GM18858 (cell line): ENCODE data around the gene C9orf78.

Experiments
- ATAC-seq: cut with Tn5 transposase; IDR thresholded peaks from one replicate; pipeline ENCODE4 v1.9.1; 2021; ENCODE audit not compliant: unreplicated experiment

C9orf78 gene

DNA sequence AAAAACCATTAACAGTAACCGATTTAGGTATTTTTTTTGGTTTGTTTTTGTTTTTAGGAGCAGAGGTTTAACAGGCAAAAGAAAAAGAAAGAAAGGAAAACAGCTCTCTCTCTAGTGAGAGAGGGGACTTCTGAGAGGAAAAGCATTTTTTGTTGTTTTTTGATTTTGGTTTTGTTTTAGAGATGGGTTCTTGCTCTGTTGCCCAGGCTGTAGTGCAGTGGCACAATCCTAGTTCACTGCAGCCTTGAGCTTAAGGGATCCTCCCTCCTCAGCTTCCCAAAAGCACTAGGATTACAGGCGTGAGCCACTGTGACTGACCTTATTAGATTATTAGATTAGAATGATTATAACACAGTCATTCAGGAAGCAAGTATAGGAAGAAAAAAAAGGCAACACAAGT is 10.3 kb upstream of the C9orf78 start:
- no peak for ATAC-seq

DNA sequence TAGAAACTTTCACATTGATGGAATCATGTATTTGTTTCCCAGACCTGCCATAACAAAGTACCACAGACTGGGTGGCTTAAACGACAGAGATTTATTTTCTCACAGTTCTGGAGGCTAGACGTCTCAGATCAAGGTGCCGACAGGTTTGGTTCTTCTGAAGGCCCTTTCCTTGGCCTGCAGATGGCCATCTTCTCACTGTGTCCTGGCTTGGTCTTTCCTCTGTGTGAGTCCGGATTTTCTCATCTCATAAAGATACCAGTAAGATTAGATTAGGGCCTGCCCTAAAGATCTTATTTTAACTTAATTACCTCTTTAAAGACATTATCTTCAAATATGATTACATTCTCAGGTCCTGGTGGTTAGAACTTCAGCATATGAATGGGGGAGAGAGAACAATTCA is 6.0 kb upstream of the C9orf78 start:
- ATAC-seq, result no peak

DNA sequence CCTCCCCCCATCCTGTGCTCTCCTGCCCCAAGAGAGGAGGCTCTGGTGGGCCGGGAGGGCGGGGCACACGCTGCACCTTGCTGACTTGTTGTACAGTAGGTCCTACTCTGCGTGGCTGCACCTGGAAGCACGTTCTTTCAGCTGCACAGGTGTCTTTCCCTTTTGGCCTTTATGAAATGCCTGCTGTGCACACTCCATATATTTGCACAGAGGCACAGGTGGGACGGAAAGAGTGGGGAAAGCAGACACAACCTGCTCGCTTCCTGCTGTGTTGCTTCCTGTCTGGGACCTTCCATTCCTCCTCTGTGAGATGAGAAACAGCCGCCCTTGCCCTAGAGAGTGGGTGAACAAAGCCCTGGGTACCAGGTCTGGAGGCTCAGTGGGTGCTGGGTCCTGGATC is 5.0 kb upstream of the C9orf78 start:
- no peak for ATAC-seq

DNA sequence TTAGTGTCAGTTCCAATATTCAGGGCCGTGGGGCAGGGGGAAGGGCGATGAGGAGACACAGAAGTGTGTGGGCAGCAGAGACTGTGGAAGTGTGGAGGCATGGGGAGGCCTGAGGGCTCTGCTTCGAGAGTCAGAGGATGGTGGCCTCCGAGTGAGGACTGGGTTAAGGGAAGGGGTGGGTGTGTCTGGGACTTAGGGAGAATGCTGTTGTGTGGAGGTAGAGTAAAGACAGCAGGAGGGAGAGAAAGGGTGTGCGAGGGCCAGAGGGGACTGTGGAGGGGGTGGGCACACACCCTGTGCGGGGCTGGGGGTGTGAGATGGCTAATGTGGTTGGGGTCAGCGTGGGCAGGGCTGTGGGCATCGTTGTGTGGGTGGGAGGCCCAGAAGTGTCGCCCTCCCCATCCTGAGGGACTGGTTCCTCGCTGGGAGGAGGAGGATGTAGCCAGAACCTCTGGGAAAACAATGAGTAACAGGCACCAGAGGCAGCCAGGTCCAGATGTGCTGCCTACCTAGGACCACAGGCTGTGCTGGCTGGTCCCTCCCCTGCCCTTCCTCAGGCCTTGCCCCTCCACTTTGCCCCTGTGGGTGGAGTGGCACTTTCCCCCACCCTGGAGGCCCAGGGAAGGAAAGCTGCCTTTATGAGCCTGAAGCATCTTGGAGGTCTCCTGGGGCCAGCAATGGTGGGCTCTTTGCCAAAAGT is 4.4 kb upstream of the C9orf78 start:
- no peak for ATAC-seq

DNA sequence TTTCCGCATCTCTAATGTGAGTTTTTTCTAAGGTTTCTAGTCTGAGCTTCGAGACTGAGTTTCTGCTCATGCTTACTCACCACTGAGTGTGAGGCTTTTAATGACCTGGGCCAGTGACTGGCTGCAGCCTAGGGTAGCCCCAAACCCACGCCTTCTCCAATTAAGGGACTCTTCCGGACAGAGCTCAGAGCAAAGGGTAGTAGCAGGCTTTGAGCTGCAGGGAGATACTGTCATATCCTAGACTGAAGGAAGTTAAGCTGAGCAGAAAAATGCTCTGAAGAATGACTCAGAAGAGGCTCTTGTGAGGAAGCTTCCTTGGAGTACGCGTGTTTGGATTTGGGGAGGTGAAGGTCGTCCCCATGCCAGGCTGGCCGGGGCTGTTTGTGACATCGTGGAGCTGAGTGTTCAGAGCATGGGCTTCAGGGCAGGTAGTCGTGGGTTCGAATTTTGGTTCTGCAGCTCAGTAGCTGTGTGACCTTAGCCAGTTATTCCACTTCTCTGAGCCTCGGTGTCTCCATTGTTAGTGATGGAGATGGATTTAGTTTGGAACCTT is 3.7 kb upstream of the C9orf78 start:
- ATAC-seq, result no peak

DNA sequence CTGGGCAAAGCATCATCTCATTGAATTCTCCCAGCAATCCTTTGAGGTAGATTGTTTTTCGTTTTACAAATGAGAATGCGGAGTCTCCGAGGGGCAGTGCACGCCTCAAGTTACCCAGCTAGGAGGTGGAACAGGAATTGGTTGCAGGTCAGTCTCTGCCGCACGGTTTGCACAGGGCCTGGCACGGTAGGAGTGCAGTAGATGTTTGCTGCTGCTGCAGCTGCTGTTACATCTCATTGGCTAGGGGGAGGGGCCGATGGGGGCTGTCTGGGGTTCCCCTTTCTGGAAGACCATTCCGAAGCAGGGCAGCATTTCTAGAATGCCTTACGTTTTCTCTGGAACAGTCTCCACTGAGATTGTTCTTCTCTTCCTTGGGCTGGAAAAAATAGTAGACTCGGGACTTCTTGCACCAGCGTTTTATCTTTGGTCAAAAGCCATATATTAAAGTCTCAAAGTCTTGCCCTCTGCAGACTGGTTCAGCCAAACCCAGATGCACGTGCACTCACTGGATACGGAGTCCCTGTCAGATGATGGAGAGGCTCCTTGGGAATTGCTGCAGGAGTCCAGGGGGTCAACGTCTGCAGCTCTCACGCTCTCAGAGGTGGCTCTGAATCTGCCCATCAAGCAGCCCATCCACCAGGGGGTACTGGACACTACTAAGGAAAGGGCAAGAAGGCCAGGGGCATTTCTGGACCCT is 1.4 kb upstream of the C9orf78 start:
- no peak for ATAC-seq

DNA sequence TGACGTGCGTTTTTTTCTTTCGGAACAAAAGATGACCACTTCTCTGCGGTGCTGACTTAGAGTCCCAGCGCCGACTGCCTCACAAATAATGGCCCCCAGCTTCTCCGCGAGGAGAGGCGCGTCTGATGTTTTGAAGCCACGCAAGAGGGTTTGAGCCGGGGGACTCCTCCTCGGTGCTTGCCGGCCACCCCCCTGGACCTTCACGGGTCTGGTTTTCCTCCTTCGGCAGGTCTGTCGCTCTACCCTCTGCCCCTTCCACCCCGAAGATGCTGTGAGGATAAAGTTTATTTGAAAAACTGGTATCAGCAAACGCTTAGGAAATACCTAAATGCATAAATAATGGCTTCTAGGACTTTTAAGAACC is 767 bp upstream of the C9orf78 start:
- ATAC-seq, result no peak

DNA sequence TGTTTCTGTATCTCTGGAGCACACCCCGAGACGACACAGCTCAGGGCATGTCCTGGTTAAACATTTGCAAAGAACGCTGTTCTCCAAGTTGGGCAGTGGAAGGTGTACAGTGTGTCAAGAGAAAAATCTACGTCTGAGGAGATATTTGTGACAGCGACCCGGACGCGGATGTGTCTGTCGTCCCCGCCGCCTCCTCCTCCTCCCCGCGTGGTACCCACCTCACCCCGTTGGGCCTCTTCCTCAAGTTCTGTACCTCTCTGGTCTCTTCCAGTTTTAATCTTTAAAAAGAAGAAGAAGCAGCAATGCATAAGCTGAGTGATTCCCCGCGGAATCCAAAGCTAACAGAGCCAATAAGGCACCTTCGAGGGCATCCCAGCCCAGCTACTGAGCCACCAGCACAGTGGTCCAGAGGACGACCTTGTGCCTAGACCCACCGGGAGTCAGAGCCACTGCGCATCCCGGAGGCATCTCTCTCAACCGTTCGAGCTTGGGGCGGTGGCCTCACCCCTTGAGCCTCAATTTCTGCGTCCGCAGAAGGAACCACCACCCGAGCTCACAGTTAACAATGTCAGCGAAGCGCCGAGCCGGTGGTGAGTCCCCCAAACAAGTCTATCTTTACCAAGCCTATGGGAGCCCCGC is 467 bp downstream of the C9orf78 start:
- no peak for ATAC-seq

DNA sequence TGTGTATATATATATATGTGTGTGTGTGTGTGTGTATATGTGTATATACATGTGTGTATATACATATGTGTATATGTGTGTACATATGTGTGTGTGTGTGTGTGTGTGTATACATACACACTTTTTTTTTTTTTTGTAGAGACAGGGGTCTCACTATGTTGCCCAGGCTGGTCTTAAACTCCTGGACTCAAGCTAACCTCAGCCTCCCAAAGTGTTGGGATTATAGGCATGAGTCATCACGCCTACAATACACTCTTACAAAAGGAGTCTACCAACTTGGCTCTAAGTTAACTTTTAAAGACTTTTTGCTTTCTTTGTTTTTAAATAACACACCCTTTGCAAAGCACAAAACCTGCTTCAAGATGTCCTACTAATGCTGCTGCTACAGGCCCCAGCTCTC is 2.1 kb downstream of the C9orf78 start:
- no peak for ATAC-seq

DNA sequence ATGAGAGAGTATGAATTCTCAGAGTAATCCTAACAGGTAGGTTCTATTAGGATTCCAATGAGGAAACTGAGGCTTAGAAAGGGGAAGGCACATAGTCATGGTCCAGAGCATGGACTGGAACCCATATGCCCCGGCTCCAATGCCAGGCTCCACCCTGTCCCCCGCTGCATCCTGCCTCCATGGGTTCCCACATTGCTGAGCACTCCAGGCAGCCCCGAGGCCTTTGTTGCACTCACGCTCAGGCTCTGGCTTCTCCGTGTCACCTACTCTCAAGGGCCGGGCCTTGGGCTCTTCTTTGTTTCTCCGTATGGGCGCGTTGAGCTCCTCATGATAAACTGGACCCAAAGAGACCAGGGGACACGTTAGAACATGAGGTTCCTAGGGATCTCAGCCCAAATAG is 6.1 kb downstream of the C9orf78 start:
- no peak for ATAC-seq

DNA sequence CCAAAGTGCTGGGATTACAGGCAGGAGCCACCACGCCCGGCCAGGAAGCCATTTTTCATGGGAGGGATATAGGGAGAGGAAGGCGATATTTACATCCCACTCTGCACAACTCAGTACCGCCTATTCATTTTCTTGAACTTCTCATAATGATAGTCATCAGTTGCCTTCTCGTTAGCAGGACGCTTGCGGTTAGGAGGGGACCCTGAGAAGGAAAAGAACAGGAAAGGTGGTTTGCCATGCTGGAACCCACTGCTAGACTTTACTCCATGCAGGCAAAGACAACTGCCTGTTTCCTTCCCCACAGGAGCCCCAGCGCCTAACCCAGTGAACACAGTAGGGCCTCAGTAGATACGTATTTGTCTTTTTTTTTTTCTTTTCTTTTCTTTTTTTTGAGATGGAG is 7.0 kb downstream of the C9orf78 start:
- no peak for ATAC-seq

DNA sequence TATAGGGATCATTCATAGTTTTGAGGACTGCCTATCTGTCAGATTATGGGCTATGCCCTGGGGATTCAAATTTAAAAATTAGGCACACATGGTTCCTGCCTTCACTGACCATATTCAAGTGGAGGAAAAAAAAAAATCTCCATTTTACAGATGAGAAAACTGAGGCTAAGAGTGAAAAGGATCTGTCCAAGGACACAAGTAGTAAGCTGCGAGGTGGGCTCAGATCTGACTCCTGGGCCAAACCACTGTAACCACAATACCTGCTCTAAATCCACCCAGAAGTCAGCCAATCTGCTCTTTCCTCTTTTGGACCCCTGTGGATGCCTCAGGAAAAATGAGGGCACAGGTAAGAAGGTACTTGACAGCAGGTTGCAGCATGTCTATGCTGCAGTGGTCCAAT is 8.3 kb downstream of the C9orf78 start:
- ATAC-seq, result no peak

DNA sequence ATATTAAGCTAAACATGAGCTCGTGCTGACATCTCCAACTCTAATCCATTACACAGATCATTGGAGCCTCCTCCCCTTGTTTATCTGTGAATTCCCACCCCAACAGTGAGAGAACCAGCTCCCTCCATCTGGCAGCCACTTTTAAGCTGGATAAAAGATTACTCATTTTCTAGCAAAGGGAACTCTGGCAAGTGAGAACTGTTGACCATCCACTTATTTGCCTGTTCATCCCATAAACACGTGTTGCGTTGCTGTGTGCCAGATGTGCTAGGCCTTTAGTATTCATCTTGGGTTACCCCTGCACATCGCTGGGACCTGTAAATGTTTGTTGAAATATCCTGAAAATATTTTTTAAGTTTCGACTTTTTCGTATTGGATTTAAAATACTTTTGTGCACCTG is 8.7 kb downstream of the C9orf78 start:
- ATAC-seq, result no peak

DNA sequence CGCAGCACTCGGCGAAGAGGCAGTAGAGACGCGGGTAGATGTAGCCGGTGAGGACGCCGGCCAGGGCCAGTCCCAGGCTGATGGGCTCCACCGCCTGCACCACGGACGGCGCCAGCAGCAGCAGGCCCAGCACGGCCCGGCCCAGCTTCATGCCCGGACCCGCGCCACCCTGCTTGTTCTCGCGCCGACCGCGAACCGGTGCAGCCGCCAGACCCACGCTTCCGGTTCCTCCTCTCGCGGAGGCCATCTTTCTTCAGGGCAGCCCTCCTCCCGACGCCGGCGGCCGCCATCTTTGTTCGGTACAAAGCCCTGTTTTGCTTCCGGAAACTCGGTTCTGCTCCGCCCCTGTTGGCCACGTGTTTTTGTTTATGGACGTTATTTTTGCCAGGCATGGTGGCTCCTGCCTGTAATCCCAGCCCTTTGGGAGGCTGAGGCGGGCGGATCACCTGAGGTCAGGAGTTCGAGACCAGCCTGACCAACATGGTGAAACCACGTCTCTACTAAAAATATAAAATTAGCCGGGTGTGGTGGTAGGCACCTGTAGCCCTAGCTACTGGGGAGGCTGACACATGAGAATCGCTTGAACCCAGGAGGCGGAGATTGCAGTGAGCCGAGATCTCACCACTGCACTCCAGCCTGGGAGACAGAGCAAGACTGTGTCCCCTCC is 11.0 kb downstream of the C9orf78 start, which contains the start of gene TOR1A:
TOR1A (minus strand) TSS at position 202 of the 667 bp plus-strand sequence; CDS start at position 151, 51 bp downstream.
- peak; percentile 67 for ATAC-seq

DNA sequence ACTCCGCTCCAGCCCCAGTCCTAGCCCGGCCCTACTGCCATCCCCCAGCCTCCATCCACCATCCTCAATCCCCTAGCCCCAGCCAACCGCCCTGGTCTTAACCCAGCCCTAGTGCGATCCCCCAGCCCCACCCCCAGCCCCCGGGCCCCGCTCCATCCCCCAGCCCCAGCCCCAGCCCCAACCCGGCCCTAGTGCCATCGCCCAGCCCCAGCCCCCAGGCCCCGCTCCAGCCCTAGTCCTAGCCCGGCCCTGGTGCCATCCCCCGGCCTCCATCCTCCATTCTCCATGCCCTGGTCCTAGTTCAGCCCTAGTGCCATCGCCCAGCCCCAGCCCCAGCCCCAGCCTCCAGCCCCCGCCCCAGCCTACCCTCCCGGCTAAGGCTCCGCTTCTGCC is 11.5 kb downstream of the C9orf78 start:
- no peak for ATAC-seq

DNA sequence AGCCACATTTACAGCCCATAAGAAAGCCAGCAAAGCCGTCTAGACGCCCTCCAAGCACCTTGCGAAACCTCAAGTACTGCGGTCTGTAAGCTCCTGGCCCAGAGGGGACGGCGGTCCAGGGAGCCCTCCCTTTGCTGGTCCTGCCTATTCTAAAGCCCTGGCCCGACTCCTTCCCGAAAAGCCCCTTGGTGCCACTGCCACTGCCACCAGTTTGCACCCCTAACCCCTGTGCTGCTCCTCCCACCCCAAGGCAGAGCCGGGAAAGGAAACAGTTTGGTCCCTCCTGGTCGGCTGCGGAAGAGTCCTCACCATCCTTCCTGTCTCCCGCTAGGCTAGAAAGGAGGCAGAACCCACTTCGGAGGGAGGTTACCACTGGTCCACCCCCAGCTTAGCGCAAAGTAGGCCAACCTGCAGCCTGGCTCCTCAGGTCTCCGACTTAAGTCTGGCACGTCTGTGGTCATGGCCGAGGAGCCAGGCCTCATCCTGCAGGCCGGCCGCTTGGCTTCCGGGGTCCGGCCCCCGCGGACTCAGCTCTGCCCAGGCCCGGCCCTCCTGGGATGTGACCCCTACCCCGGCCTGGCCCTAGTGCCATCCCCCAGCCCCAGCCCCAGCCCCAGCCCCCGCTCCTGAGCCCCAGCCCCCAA is 12.1 kb downstream of the C9orf78 start:
- no peak for ATAC-seq

DNA sequence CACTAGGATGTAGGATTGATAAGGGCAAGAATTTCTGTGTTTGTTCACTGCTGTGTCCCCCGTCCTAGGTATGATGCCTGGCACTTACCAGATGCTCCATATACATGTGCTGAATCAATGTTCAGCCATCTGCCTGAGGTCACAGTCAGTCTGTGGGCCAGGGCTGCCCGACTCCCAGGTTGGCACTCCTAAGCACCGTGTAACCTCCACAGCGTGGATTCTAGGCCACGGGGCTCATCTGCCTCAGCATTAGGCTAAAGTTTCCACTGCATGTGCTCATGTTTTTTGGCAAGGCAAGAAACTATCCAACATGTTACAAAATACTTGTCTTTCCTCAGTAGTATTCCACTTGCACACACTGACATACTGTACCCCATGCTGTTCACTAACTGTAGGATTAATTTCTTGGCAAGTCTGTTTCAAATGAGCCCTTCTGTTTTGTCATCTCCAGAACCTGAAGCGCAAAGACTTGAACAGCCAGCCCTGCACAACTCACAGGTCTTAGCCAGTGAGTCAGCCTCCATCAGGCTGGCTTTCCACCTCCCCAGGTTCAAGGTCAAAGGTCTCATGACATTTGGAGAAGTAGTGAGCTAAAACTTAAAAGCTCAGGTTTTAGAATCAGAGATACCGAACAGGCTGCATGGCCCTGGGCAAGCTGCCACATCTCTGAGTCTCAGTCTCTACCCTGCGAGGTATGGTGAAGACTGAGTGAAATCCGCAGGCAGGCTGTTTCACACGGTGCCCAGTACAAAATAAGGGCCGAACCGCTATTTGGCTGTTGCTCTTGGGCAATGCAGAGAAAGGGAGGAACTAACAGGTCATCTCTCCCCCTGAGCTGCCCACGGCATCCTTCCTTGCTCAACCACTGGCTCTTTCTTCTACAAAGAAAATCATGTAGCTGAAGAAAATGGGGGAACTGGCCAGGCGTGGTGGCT is 18.3 kb downstream of the C9orf78 start:
- no peak for ATAC-seq

DNA sequence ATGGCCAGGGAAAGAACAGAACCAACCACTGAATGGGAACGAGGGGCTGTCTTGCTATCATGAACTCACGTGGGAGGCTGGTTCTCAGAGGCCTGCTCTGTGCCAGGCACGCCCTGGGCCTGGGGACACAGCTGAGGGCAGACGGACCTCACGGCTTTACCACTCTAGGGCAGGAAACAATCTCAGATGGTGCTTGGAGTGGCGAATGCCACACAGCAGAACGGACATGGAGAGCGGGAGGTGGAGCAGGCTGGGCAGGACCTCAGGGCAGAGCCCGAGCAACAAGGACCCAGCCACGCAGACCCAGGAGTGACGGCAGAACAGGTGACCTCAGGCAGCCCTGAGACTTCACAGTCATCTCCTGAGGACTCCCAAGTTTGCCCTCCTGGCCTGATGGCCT is 19.8 kb downstream of the C9orf78 start:
- ATAC-seq, result no peak

DNA sequence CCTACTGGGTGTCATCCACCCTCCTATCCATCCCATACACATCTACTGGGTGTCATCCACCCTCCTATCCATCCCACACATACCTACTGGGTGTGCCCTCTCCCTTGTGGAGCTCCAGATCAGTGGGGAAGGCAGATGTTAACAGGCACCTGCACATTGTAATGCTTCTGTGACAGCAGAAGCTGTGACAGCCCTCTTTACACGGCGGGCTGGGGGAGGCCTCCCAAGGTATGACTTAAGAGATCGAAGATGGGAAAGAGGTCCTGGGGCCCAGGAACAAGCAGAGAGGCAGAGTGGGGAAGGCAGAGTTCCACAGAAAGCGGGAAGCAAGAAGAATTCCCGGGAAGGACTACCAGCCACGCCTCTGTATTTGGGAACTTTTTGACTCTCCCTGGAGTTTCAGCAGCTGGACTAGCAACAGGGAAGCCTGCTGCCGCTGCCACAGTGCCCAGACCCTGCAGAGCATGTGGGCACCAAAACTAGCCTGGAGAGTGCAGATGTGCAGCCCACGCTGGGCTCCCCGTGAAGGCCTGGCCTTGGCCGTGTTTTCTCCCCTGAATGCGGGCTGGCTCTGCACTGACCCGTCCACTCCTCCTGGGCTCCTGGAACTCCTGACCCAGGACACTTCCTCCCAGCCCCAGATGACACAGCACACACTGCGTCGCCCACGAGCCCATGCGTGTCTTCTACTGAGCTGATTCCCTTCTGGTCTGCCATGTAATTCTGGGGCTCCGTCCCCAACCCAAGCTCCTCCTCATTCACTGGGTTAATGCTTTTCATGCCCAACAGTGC is 20.4 kb downstream of the C9orf78 start:
- no peak for ATAC-seq
